GM13976 (cell line): ENCODE results near the gene RAD51B.

Experiments
- DNase-seq: peaks from one replicate; pipeline ENCODE4 v3.0.0; 2012; ENCODE audit warnings: low spot score
- CTCF ChIP-seq: IDR thresholded peaks from 2 replicates; pipeline ENCODE4 v1.5.1; 2012; ENCODE audit warnings: borderline replicate concordance, mild to moderate bottlenecking; ENCODE audit not compliant: insufficient read depth; ENCODE audit errors: extremely low read depth, missing control alignments, control extremely low read depth
- in situ Hi-C: fragments of 300-500 bp; cut with MboI; formaldehyde crosslinking; loops from one replicate; pipeline ENCODE4 v1.12.0; 2022; ENCODE audit warnings: low sequenced_read_pairs, mixed read lengths, inconsistent platforms; ENCODE audit not compliant: unreplicated experiment

Gene RAD51B

GRCh38 chr14:68650404-68650994, 830.9 kb downstream of the RAD51B start:
- TF ChIP-seq CTCF, result no peak
- DNase-seq, result no peak
- in situ Hi-C loops, result loop anchor here (25.0 kb wide), 1 partner anchor 388 kb away; no protein-coding TSS in a partner anchor

GRCh38 chr14:68651075-68651474, 831.5 kb downstream of the RAD51B start:
- no peak for TF ChIP-seq CTCF
- in situ Hi-C loops, result loop anchor here (25.0 kb wide), 1 partner anchor 389 kb away; no protein-coding TSS in a partner anchor
- no peak for DNase-seq

GRCh38 chr14:68651652-68652432, 832.3 kb downstream of the RAD51B start:
- no peak for TF ChIP-seq CTCF
- no peak for DNase-seq
- in situ Hi-C loops, result loop anchor here (25.0 kb wide), 1 partner anchor 390 kb away; no protein-coding TSS in a partner anchor

- DNase-seq, result no peak
- in situ Hi-C loops, result loop anchor here (25.0 kb wide), 1 partner anchor 390 kb away; no protein-coding TSS in a partner anchor
- no peak for TF ChIP-seq CTCF
These were observed 832.8 kb downstream of the RAD51B start for GRCh38 chr14:68652433-68652690.

- DNase-seq, result no peak
- no peak for TF ChIP-seq CTCF
- in situ Hi-C loops, result loop anchor here (25.0 kb wide), 1 partner anchor 391 kb away; no protein-coding TSS in a partner anchor
These were observed 833.5 kb downstream of the RAD51B start for GRCh38 chr14:68653108-68653507.

GRCh38 chr14:68653804-68654203, 834.2 kb downstream of the RAD51B start:
- no peak for DNase-seq
- in situ Hi-C loops, result loop anchor here (25.0 kb wide), 1 partner anchor 392 kb away; no protein-coding TSS in a partner anchor

More at GRCh38 chr14:68653804-68654203, 834.2 kb downstream of the RAD51B start:
- no peak for TF ChIP-seq CTCF
